GM04503 (cell line): ENCODE measurements around the gene C6orf120.

ENCODE experiments used
- DNase-seq: peaks from one replicate; pipeline ENCODE4 v3.0.0-alpha.2; 2012; ENCODE audit warnings: low read depth

C6orf120 gene

GRCh38 chr6:169725125-169726048 is 23.5 kb downstream of the C6orf120 start:
- peak; percentile 29 for DNase-seq

- DNase-seq: no peak
These were observed 24.1 kb downstream of the C6orf120 start for GRCh38 chr6:169726049-169726400.

- DNase-seq: no peak
These were observed 25.0 kb downstream of the C6orf120 start for GRCh38 chr6:169726963-169727362.

GRCh38 chr6:169729961-169730360 is 28.0 kb downstream of the C6orf120 start:
- no peak for DNase-seq

- no peak for DNase-seq
These were observed 36.5 kb downstream of the C6orf120 start for GRCh38 chr6:169738204-169738975.

- DNase-seq: no peak
These were observed 37.1 kb downstream of the C6orf120 start for GRCh38 chr6:169738976-169739529.

- no peak for DNase-seq
These were observed 39.4 kb downstream of the C6orf120 start for GRCh38 chr6:169741344-169741743.

- no peak for DNase-seq
These were observed 43.5 kb downstream of the C6orf120 start for GRCh38 chr6:169745405-169745804.

- DNase-seq: no peak
These were observed 44.6 kb downstream of the C6orf120 start for GRCh38 chr6:169746556-169746955.

GRCh38 chr6:169751242-169752073 is 49.5 kb downstream of the C6orf120 start, which contains the start of the genes DYNLT2 and ERMARD:
DYNLT2 (minus strand) TSS chr6:169751572; CDS start chr6:169751458, 114 bp downstream.
ERMARD (plus strand) TSS chr6:169751622; CDS start chr6:169751658, 36 bp downstream.
- DNase-seq: peak; percentile 65

- DNase-seq: peak; percentile 3
These were observed 50.2 kb downstream of the C6orf120 start for GRCh38 chr6:169752074-169752623.
